Activated CD8-positive, alpha-beta memory T cell treated with anti-CD3 and anti-CD28 coated beads for 1 hour (primary cell): ENCODE data around the gene GAS5.
A peak's percentile ranks its signal among the peaks of the same experiment; 100 is the strongest.

Experiments used
- DNase-seq, 2 donors: peaks; one replicate each; pipeline ENCODE4 v3.0.0-alpha.2; 2020; ENCODE audit warnings: low read depth in 1 of 2; ENCODE audit errors: extremely low read depth in 1 of 2

GAS5 gene

DNA sequence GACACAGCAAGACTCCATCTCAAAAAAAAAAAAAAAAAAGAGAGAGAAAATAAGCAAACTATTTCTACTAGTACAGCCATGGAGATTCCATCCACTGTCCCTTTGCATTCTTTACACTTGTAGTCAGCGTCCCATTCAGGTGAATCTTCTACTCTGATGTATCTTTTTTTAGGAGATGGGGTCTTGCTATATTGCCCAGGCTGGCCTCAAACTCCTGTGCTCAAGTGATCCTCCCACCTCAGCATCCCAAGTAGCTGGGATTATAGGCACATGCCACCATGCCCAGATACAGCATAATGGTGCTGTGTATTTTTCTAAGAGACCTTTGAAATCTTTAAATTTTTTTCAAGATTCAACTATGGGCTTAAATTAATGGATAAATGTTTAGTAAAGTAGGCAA lies 35.0 kb downstream of the GAS5 start:
- DNase-seq = no peak

DNA sequence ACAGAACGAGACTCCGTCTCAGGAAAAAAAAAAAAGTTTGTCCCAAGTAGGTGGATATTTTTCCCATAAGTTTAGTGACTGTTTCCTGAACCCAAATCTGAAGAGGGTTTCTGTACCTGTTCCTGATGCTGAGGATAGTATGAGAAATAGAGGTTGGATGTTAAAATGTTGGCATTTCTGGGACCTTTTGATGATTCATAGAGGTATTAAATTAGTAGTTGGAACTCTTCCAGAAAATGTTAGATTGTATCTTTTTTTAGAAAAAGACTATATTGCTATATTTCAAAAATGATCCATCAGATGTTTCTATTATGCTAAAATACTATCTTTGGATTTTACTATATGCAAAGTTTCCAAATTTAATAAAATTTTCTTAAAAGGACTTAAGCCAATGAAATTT lies 40.2 kb downstream of the GAS5 start:
- DNase-seq = no peak

DNA sequence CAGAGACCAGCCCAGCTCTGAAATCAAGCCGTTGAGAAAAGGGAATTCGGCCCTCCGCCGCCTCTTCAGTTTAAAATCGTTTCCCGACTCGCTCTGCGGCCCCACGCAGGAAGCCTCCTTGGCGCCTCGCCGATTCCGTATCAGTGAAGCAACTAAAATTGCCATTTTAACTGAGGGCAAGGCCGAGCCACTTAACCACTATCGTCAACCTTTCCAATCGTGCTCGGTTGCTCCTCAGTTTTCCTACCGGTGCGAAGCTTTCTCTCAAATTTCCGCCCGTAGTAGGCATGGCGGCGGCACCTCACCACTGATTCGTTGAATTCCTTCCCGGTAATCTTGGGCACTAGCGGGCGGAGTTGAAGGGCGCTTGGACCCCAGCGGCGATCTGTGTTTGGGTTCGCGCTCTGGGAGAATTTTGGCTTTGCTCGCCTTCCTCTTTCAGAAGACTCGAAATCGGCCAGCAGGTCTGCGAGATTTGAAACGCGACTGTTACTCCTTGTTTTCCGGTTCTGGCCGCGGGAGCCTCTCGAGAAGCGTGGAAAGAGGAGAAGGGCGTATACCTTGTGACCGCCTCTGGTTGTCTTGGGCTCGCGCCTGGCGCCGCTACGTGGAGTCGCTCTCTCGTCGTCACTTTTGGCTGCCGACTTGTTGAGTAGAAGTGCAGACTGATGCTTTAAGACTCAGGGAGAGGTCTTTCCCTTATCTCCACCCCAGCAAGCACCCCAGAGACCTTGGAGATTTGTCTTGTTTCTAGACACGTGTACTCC lies 43.3 kb downstream of the GAS5 start, which contains the start of the genes CENPL and DARS2:
Gene CENPL, minus strand, starts transcription at position 569 of the 767 bp plus-strand sequence. CDS start 13,584 bp downstream, outside the sequence.
Gene DARS2, plus strand, starts transcription at position 359 of the 767 bp plus-strand sequence. CDS start 557 bp downstream, outside the sequence.
- peak; percentile 71 to 77 for DNase-seq

DNA sequence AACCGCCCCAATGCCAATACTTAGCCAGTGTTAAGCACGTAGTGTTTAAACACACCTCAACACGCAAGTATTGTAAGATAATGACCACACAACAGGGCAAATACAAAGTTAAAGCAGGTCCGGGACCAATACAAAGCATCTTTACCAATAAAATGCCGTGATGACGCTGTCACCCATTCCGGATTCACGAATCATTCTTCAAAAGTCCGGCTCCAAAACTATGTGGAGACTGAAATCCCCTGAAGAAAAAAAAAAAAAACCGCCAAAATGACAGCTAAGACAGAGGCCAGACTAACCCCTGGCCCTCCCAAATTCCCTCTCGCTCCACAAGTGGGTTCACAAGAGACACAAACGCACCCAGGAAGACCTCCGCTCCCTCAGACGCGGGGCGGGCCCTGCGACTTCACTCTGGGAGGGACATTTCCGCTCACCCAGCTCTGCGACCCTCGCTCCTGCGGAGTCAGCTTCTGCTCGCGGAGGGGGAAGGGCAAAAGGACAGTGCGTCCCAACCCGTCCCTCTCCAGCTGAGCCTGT lies 43.9 kb downstream of the GAS5 start:
- DNase-seq = no peak

DNA sequence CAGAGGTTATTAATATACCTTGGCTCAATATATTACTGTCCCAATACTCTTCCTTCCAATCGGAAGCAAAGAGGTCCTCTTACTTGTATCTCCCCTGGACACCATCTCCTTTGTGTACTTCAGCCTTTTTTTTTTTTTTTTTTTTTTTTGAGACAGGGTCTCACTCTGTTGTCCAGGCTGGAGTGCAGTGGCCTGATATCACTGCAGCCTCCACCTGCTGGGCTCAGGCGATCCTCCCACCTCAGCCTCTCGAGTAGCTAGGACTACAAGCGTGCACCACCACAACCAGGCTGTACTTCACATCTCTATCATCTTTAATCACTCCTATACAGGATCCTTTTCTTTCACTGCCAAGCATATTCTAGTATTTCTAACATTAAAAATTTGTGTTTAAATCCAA lies 46.1 kb downstream of the GAS5 start:
- DNase-seq = no peak

DNA sequence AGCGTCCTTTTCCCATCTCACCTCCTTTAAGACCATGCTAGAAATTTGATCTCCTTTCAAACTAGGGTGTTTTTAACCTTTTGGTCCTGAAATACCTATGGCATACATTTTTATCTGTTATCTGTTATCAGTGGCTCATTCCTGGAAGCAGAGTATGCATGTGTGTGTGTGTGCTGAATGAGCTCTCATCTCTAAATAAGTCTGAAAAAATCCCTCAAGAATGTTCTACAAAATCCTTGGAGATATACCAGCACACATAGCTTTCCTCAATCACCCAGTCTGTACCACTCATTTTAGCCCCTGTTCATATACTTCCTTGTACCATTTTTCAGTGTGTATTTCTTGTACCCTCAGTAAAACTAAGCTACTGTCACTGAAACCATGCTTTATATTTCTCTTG lies 49.3 kb downstream of the GAS5 start:
- DNase-seq = no peak
